HuH-7 (cell line): Measurements from ENCODE around the gene SGPL1.
"Not testable (repeated sequence)": the region's sequence is repeated elsewhere in the genome, so short reads cannot be mapped to it uniquely, and the experiment has no call there.

Source experiments
- DNase-seq: peaks from one replicate; pipeline ENCODE4 v3.0.0; 2011; ENCODE audit warnings: low spot score

SGPL1 gene

GRCh38 chr10:70843776-70844489 lies 28.2 kb downstream of the SGPL1 start:
- no peak for DNase-seq

DNA sequence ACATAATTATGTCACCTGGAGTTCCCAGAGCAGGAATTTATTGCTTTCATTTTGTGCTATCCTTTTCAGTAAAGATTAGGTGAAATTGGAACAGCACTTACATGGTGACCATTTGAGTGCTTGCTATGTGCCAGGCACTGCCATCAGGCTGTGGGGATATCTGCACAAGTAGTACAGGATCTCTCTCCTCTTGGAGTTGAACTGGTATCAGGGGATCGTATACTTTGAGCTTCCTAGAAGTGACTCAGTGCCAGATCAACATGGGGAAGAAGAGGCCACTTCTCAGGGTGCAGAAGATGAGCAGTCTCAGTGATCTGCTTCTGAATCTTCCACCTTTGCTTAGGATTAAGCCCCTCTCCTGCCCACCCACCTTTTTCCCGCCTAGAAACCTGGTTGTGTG lies 29.5 kb downstream of the SGPL1 start:
- no peak for DNase-seq

GRCh38 chr10:70845816-70846215 lies 30.1 kb downstream of the SGPL1 start:
- no peak for DNase-seq

- no peak for DNase-seq
These were observed 31.0 kb downstream of the SGPL1 start for GRCh38 chr10:70846795-70847194.

GRCh38 chr10:70847659-70848360 lies 32.1 kb downstream of the SGPL1 start:
- DNase-seq, result no peak

- DNase-seq, result no peak
These were observed 33.9 kb downstream of the SGPL1 start for GRCh38 chr10:70849582-70850016.

GRCh38 chr10:70850097-70850496 lies 34.3 kb downstream of the SGPL1 start:
- no peak for DNase-seq

- DNase-seq, result no peak
These were observed 36.1 kb downstream of the SGPL1 start for GRCh38 chr10:70851597-70852475.

DNA sequence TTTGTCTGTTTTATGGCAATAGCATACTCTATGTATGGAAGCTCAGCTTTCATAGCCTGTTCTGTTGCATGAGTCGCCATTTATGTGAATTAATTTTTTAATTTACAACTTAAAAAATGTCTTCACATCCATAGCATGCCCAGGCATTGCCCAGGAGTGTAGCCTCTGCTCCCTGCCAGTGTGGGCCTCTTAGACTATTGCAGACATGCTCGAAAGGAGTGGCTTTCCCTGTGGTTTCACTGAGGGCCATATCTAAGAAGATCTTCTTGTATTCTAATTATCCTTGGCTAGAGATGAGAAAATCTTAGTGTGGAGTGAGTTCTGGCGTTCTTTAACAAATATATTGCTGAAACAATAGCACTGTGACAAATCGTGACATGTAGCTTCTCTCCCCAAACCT lies 37.3 kb downstream of the SGPL1 start:
- DNase-seq, result no peak

- no peak for DNase-seq
These were observed 37.7 kb downstream of the SGPL1 start for GRCh38 chr10:70853457-70853856.

DNA sequence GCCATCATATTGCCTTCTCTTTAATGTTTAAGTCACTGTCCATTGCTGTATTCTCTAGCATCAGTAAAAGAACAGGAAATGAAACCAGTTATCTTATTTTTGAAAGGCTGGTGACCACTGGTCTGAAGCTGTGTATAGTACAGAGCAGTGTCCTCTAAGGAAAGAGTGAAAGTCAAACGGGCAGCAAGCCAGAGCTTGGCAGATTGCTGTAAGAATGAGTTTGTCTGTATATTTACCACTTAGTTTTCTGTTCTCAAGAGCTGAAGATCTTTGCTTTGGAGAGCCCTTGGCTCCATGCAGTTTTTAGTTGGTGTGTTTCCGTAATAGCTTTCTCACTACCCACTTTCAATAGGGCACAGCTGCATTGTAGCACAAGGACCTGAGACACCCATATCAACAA lies 40.7 kb downstream of the SGPL1 start:
- DNase-seq, result no peak

DNA sequence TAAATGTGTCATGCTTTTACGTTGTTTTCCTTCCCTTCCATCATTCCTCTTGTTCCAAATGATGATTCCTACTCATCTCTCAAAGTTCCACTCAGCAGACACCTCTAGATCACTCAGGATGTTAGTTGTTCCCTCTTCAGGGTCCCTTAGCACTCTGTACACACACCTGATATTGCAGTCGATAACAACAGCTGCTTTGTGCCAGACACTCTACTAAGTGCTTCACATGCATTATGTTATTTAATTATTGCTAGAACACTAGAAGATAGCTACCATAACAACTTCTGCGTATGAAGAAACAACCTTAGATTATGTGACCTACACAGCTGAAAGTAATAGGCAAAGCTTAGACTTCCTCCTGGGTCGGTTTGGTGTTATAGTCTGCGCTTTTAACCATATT lies 43.0 kb downstream of the SGPL1 start:
- no peak for DNase-seq

- not testable (repeated sequence) for DNase-seq
These were observed 45.9 kb downstream of the SGPL1 start for GRCh38 chr10:70861495-70862197.

DNA sequence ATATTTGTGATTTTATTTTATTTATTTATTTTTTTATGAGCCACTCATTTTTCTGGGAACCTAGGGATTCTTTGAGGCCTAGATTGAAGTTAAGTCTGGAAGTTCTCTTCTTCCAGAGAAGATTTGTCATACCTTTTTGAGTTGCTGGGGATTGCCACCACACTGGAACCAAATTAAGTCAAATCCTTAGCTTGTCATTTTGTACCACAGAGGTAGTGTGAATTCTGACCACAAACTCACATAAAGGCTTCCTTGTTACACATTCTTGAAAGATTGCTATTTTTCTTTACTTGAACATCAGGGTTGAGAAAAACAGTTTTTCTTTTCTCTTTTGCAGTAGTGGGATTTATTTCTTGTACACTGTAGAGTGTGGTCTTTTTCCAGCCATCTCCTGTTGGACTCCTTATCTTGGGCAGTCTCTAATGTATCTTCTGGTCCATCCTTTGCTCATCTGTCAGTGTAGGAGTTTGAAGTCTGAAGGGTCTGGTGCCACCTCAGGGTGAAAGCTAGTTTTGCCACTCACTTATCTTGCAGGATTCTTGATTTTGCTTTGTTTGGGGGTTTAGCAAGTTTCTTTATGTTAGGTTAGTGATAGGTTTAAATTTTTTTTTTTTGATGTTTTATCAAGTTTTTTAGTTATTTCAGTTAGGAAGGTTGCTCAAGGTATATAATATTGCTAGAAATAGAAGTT lies 47.9 kb downstream of the SGPL1 start:
- no peak for DNase-seq

GRCh38 chr10:70864935-70865334 lies 49.2 kb downstream of the SGPL1 start:
- no peak for DNase-seq

DNA sequence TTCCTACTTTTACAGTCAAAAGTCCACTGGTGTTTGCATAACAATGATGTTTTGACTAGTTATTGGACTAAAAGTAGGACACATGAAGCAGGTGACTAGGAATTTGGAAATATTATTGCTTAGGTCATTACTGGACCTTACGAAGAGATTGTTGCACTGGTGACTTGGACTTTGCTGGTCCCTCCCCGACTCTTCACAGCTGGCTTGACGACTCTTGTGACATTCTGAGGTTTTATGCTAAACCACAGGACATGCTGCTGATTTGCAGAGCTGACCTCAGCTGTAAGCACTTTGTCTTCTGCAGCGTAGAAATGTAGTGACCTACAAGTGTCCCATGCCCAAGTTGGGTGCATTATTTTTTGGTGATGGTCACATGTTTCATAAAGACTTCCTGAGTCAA lies 50.7 kb downstream of the SGPL1 start:
- no peak for DNase-seq

DNA sequence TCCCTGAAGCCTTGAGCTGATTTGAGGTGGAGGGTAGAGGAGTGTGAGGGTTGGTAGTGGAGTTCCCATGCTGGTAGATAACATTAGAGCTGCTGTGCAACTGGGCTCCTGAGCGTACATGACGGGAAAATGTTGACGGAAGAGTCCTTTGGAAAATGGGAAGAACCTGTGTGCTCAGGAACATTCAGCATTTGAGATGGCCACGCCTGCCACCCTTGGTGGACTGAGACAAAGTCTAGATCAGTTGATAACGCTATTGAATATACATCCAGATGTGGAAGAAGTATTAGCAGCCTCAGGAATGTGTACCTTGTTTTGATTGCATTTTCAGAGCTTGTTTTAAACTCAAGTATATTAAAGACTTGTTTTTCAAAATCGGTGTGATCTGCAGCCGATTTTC lies 56.5 kb downstream of the SGPL1 start:
- no peak for DNase-seq

- no peak for DNase-seq
These were observed 58.3 kb downstream of the SGPL1 start for GRCh38 chr10:70874061-70874460.

- DNase-seq, result no peak
These were observed 63.5 kb downstream of the SGPL1 start for GRCh38 chr10:70879207-70879606.

DNA sequence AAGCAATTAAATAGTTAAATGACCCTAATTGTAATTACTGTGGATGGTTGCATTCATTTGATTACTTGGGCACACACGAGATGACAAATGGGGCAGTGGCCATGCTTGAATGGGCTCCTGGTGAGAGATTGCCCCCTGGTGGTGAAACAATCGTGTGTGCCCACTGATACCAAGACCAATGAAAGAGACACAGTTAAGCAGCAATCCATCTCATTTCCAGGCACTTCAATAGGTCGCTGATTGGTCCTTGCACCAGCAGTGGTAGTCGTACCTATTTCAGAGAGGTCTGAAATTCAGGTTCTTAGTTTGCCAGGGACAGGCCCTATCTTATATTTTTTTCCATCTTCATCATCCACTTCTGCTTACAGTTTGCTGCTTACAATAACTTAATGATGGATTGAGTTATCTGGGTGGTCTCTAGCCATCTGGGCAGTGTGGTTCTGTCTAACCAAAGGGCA lies 64.4 kb downstream of the SGPL1 start:
- DNase-seq, result peak; percentile 56

- DNase-seq, result no peak
These were observed 69.0 kb downstream of the SGPL1 start for GRCh38 chr10:70884741-70885140.
